ENCODE results near the gene SRSF4. TPM values are rescaled to one million over a fixed set of nuclear protein-coding genes. Genes with fewer than 3 reads are reported as not detected.

Gene SRSF4
- polyA plus RNA-seq, 1 donor from 2014 or later: 59.7 TPM

GRCh38 chr1:29171521-29171920 is 10.2 kb downstream of the SRSF4 start:
- Histone ChIP-seq H3K9me3 (ENCODE audit: low read length) (no peaks in the 10 kb centered on the region), H3K27ac (ENCODE audit: low read length) (no peak overlapping the region), H3K9ac (ENCODE audit: low read length) (no peak overlapping the region), H3K79me2 (replicated peaks; ENCODE audit: insufficient read depth, low read length) (peaks cover 82% of the 10 kb centered on the region), H4K20me1 (ENCODE audit: insufficient read depth) (peaks cover 3% of the 10 kb centered on the region), H3F3A (ENCODE audit: insufficient read depth, low read length, poor library complexity, severe bottlenecking) (no peaks in the 10 kb centered on the region), H2AFZ (ENCODE audit: low read depth, low read length) (no peak overlapping the region), H3K4me2 (ENCODE audit: low read length) (no peak overlapping the region), H3K9me2 (ENCODE audit: insufficient read depth, low read length) (no peaks in the 10 kb centered on the region), H3K4me3 (ENCODE audit: low read length) (no peak overlapping the region), H3K27me3 (ENCODE audit: insufficient read depth, low read depth, low read length) (no peaks in the 10 kb centered on the region), H3K36me3 (ENCODE audit: insufficient read depth, low read length) (no peaks in the 10 kb centered on the region)
- TF ChIP-seq EZH2 (IDR thresholded peaks at IDR 0.05; ENCODE audit: borderline replicate concordance, insufficient read depth, low read length, poor library complexity, severe bottlenecking): no peak
- no peak for TF ChIP-seq SMC3 (conservative IDR thresholded peaks at IDR 0.05; ENCODE audit: poor library complexity)
- no peak for TF ChIP-seq POLR2AphosphoS5 (IDR thresholded peaks at IDR 0.05)
- no peak for TF ChIP-seq RAD21 (conservative IDR thresholded peaks at IDR 0.05)
- no peak for TF ChIP-seq REST (IDR thresholded peaks at IDR 0.05; ENCODE audit: borderline replicate concordance)
- TF ChIP-seq EP300 (conservative IDR thresholded peaks at IDR 0.05; ENCODE audit: poor library complexity, severe bottlenecking): no peak
- TF ChIP-seq TAF1 (IDR thresholded peaks at IDR 0.05; ENCODE audit: low read depth): no peak
- TF ChIP-seq MXI1 (conservative IDR thresholded peaks at IDR 0.05; ENCODE audit: poor library complexity, severe bottlenecking): no peak
- no peak for TF ChIP-seq CTCF (IDR thresholded peaks at IDR 0.05; ENCODE audit: poor library complexity, severe bottlenecking)

- Histone ChIP-seq H3K36me3 (ENCODE audit: insufficient read depth, low read length) (no peaks in the 10 kb centered on the region), H3K4me3 (ENCODE audit: low read length) (no peak overlapping the region), H3K79me2 (replicated peaks; ENCODE audit: insufficient read depth, low read length) (peaks cover 78% of the 10 kb centered on the region), H3K4me2 (ENCODE audit: low read length) (no peak overlapping the region), H3K9me3 (ENCODE audit: low read length) (no peaks in the 10 kb centered on the region), H3K9ac (ENCODE audit: low read length) (no peak overlapping the region), H3F3A (ENCODE audit: insufficient read depth, low read length, poor library complexity, severe bottlenecking) (no peaks in the 10 kb centered on the region), H3K27ac (ENCODE audit: low read length) (no peak overlapping the region), H4K20me1 (ENCODE audit: insufficient read depth) (peaks cover 3% of the 10 kb centered on the region), H3K27me3 (ENCODE audit: insufficient read depth, low read depth, low read length) (no peaks in the 10 kb centered on the region), H3K9me2 (ENCODE audit: insufficient read depth, low read length) (no peaks in the 10 kb centered on the region), H2AFZ (ENCODE audit: low read depth, low read length) (no peak overlapping the region)
- TF ChIP-seq POLR2AphosphoS5 (IDR thresholded peaks at IDR 0.05): no peak
These were observed 10.6 kb downstream of the SRSF4 start for GRCh38 chr1:29171089-29171488.

GRCh38 chr1:29169976-29170375 is 11.7 kb downstream of the SRSF4 start:
- H3K27ac ChIP-seq (ENCODE audit: low read length): no peak overlapping the region

More at GRCh38 chr1:29169976-29170375, 11.7 kb downstream of the SRSF4 start:
- Histone ChIP-seq H3K9me2 (ENCODE audit: insufficient read depth, low read length) (no peaks in the 10 kb centered on the region), H4K20me1 (ENCODE audit: insufficient read depth) (peaks cover 3% of the 10 kb centered on the region), H3K27me3 (ENCODE audit: insufficient read depth, low read depth, low read length) (no peaks in the 10 kb centered on the region), H3K4me2 (ENCODE audit: low read length) (no peak overlapping the region), H3K9me3 (ENCODE audit: low read length) (no peaks in the 10 kb centered on the region), H3F3A (ENCODE audit: insufficient read depth, low read length, poor library complexity, severe bottlenecking) (no peaks in the 10 kb centered on the region), H3K36me3 (ENCODE audit: insufficient read depth, low read length) (no peaks in the 10 kb centered on the region), H2AFZ (ENCODE audit: low read depth, low read length) (no peak overlapping the region), H3K4me3 (ENCODE audit: low read length) (no peak overlapping the region), H3K79me2 (replicated peaks; ENCODE audit: insufficient read depth, low read length) (peaks cover 72% of the 10 kb centered on the region), H3K9ac (ENCODE audit: low read length) (no peak overlapping the region)
- TF ChIP-seq EP300 (conservative IDR thresholded peaks at IDR 0.05; ENCODE audit: poor library complexity, severe bottlenecking) (no peak), POLR2AphosphoS5 (IDR thresholded peaks at IDR 0.05) (no peak), CTCF (IDR thresholded peaks at IDR 0.05; ENCODE audit: poor library complexity, severe bottlenecking) (no peak), TAF1 (IDR thresholded peaks at IDR 0.05; ENCODE audit: low read depth) (no peak), EZH2 (IDR thresholded peaks at IDR 0.05; ENCODE audit: borderline replicate concordance, insufficient read depth, low read length, poor library complexity, severe bottlenecking) (no peak), MXI1 (conservative IDR thresholded peaks at IDR 0.05; ENCODE audit: poor library complexity, severe bottlenecking) (no peak), RAD21 (conservative IDR thresholded peaks at IDR 0.05) (no peak), SMC3 (conservative IDR thresholded peaks at IDR 0.05; ENCODE audit: poor library complexity) (no peak), REST (IDR thresholded peaks at IDR 0.05; ENCODE audit: borderline replicate concordance) (no peak)
